ENCODE data around the gene GAB2.

Gene GAB2

DNA sequence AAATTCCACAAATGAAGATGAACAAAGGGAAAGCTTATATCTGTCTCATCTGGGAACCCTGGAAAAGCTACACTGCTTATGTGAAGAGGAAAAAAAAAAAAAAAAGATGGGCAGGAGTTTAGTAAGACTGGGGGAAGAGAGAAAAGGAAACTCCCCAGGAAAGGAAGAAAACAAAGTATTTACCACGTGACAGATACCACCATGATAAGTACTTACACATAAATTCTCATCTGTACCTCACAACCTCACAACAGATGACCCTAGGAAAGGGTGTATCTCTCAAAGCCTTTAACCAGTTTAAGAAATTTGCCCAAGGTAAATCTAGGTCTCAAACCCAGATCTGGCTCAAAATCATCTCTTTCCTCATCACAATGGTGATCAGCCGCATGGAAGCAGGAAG is 77.1 kb downstream of the GAB2 start:
- Histone ChIP-seq H3K9me3 (ENCODE audit: low read length) (no peaks in the 10 kb centered on the region), H3K36me3 (ENCODE audit: insufficient read depth, low read length) (no peaks in the 10 kb centered on the region), H3K27ac (ENCODE audit: low read depth, low read length, poor library complexity, severe bottlenecking) (no peak overlapping the region), H2AFZ (ENCODE audit: low read length) (no peak overlapping the region), H3K9ac (ENCODE audit: low read length) (no peak overlapping the region), H3K79me2 (ENCODE audit: insufficient read depth, low read length) (no peaks in the 10 kb centered on the region), H3K4me3 (ENCODE audit: low read depth, low read length, poor library complexity, severe bottlenecking) (no peak overlapping the region), H3K4me2 (ENCODE audit: low read length) (no peak overlapping the region), H3K9me2 (ENCODE audit: low read depth, low read length) (no peaks in the 10 kb centered on the region), H3K4me1 (ENCODE audit: insufficient read depth, low read length, severe bottlenecking) (no peaks in the 10 kb centered on the region), H3F3A (ENCODE audit: insufficient read depth, low read length) (no peaks in the 10 kb centered on the region), H4K20me1 (ENCODE audit: insufficient read depth, low read length) (no peaks in the 10 kb centered on the region), H3K27me3 (ENCODE audit: insufficient read depth, low read length) (no peaks in the 10 kb centered on the region)
- TF ChIP-seq EZH2 (IDR thresholded peaks at IDR 0.05; ENCODE audit: borderline replicate concordance, low read length) (no peak), CTCF (IDR thresholded peaks at IDR 0.05; ENCODE audit: low read length) (no peak)

DNA sequence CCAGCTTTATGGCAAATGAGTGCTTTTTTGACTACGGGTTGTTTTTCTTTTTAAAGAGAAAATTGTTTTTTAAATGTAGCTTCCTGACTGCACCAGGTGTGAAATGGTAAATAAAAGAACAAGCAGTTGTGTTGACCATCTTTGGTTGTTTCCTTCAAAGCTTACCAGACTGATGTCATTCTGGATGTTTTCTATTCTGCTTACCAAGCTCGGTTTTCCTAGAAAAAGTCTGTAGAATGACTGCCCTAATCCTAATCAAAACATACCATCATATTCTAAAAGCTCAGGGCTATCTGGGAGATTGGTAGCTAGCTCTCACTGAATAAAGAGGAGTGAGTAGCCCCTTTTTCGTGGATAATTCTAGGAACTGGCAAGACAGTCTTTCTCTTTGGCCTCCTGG is 77.7 kb downstream of the GAB2 start:
- H3K9ac ChIP-seq (ENCODE audit: low read length) = no peak overlapping the region
- no peaks in the 10 kb centered on the region for H3K79me2 ChIP-seq (ENCODE audit: insufficient read depth, low read length)
- no peak overlapping the region for H3K4me3 ChIP-seq (ENCODE audit: low read depth, low read length, poor library complexity, severe bottlenecking)
- H4K20me1 ChIP-seq (ENCODE audit: insufficient read depth, low read length) = no peaks in the 10 kb centered on the region
- TF ChIP-seq EZH2 (IDR thresholded peaks at IDR 0.05; ENCODE audit: borderline replicate concordance, low read length) (no peak), CTCF (IDR thresholded peaks at IDR 0.05; ENCODE audit: low read length) (no peak)
- H3K4me1 ChIP-seq (ENCODE audit: insufficient read depth, low read length, severe bottlenecking) = no peaks in the 10 kb centered on the region
- no peak overlapping the region for H2AFZ ChIP-seq (ENCODE audit: low read length)
- no peak overlapping the region for H3K27ac ChIP-seq (ENCODE audit: low read depth, low read length, poor library complexity, severe bottlenecking)
- no peaks in the 10 kb centered on the region for H3K27me3 ChIP-seq (ENCODE audit: insufficient read depth, low read length)
- H3K36me3 ChIP-seq (ENCODE audit: insufficient read depth, low read length) = no peaks in the 10 kb centered on the region
- H3K4me2 ChIP-seq (ENCODE audit: low read length) = no peak overlapping the region
- no peaks in the 10 kb centered on the region for H3F3A ChIP-seq (ENCODE audit: insufficient read depth, low read length)
- H3K9me2 ChIP-seq (ENCODE audit: low read depth, low read length) = no peaks in the 10 kb centered on the region
- H3K9me3 ChIP-seq (ENCODE audit: low read length) = no peaks in the 10 kb centered on the region

- no peak for TF ChIP-seq CTCF (IDR thresholded peaks at IDR 0.05; ENCODE audit: low read length)
- TF ChIP-seq EZH2 (IDR thresholded peaks at IDR 0.05; ENCODE audit: borderline replicate concordance, low read length) = no peak
- H3K79me2 ChIP-seq (ENCODE audit: insufficient read depth, low read length) = no peaks in the 10 kb centered on the region
- H4K20me1 ChIP-seq (ENCODE audit: insufficient read depth, low read length) = no peaks in the 10 kb centered on the region
- no peak overlapping the region for H3K4me2 ChIP-seq (ENCODE audit: low read length)
- H3K27me3 ChIP-seq (ENCODE audit: insufficient read depth, low read length) = no peaks in the 10 kb centered on the region
- no peaks in the 10 kb centered on the region for H3K9me3 ChIP-seq (ENCODE audit: low read length)
- no peaks in the 10 kb centered on the region for H3K4me1 ChIP-seq (ENCODE audit: insufficient read depth, low read length, severe bottlenecking)
- H2AFZ ChIP-seq (ENCODE audit: low read length) = no peak overlapping the region
- H3F3A ChIP-seq (ENCODE audit: insufficient read depth, low read length) = no peaks in the 10 kb centered on the region
- no peak overlapping the region for H3K9ac ChIP-seq (ENCODE audit: low read length)
- H3K36me3 ChIP-seq (ENCODE audit: insufficient read depth, low read length) = no peaks in the 10 kb centered on the region
- H3K27ac ChIP-seq (ENCODE audit: low read depth, low read length, poor library complexity, severe bottlenecking) = no peak overlapping the region
- no peak overlapping the region for H3K4me3 ChIP-seq (ENCODE audit: low read depth, low read length, poor library complexity, severe bottlenecking)
- no peaks in the 10 kb centered on the region for H3K9me2 ChIP-seq (ENCODE audit: low read depth, low read length)
These were observed 78.1 kb downstream of the GAB2 start for GRCh38 chr11:78339483-78339882.
